Parathyroid adenoma (tissue), 2 donors: ENCODE data around the gene PCBP3.

Source experiments
- H2AFZ ChIP-seq: fragments of 300-600 bp; sonication (generic); one replicate; pipeline ENCODE4 v1.7.0; 2017; ENCODE audit warnings: antibody characterized with exemption, mild to moderate bottlenecking
- H3K27ac ChIP-seq: fragments of 300-600 bp; sonication (generic); one replicate; pipeline ENCODE4 v1.7.0; 2017
- H3K27me3 ChIP-seq: fragments of 300-600 bp; sonication (generic); one replicate; pipeline ENCODE4 v1.7.0; 2017; ENCODE audit warnings: low read length; ENCODE audit not compliant: control insufficient read depth, insufficient read depth
- H3K36me3 ChIP-seq: fragments of 300-600 bp; sonication (generic); one replicate; pipeline ENCODE4 v1.7.0; 2017; ENCODE audit warnings: low read length; ENCODE audit not compliant: control insufficient read depth, insufficient read depth
- H3K4me1 ChIP-seq: fragments of 300-600 bp; sonication (generic); one replicate; pipeline ENCODE4 v1.7.0; 2017; ENCODE audit warnings: control low read depth
- H3K4me2 ChIP-seq: fragments of 300-600 bp; sonication (generic); one replicate; pipeline ENCODE4 v1.7.0; 2017; ENCODE audit warnings: low read length
- H3K4me3 ChIP-seq: fragments of 300-600 bp; sonication (generic); one replicate; pipeline ENCODE4 v1.7.0; 2017; ENCODE audit warnings: low read depth, low read length
- H3K79me2 ChIP-seq: fragments of 300-600 bp; sonication (generic); one replicate; pipeline ENCODE4 v1.7.0; 2017; ENCODE audit warnings: control low read depth
- H3K9ac ChIP-seq: fragments of 300-600 bp; sonication (generic); one replicate; pipeline ENCODE4 v1.7.0; 2017; ENCODE audit warnings: mild to moderate bottlenecking
- H3K9me3 ChIP-seq: fragments of 300-600 bp; sonication (generic); one replicate; pipeline ENCODE4 v1.7.0; 2017; ENCODE audit warnings: low read length; ENCODE audit not compliant: control insufficient read depth
- TF ChIP-seq, protein P1 (sequence below): fragments of 300-600 bp; sonication (generic); IDR thresholded peaks from one replicate; pipeline ENCODE4 v1.7.0; 2017; ENCODE audit warnings: antibody characterized with exemption, mild to moderate bottlenecking
- donor health status: primary hyperparathyroidism.

PCBP3 gene

DNA sequence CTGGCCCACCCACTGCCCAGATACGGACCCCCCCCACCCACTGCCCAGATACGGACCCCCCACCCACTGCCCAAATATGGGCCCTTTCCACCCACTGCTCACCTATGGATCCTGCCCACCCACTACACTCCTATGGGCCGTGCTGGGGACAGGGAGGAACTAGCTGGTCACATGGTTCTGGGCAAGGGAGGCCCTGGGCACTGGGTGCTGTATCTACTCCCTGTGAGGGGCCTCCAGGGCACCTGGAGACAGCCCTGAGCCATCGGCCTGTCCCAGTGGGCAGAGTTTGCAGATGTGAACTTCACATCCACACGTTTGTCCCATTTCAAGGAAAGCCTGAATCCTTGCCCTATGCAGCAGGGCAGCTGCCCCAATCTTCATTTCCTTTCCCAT is 266.6 kb downstream of the PCBP3 start:
- no peaks in the 10 kb centered on the region for H3K79me2 ChIP-seq
- TF ChIP-seq, protein P1, sequence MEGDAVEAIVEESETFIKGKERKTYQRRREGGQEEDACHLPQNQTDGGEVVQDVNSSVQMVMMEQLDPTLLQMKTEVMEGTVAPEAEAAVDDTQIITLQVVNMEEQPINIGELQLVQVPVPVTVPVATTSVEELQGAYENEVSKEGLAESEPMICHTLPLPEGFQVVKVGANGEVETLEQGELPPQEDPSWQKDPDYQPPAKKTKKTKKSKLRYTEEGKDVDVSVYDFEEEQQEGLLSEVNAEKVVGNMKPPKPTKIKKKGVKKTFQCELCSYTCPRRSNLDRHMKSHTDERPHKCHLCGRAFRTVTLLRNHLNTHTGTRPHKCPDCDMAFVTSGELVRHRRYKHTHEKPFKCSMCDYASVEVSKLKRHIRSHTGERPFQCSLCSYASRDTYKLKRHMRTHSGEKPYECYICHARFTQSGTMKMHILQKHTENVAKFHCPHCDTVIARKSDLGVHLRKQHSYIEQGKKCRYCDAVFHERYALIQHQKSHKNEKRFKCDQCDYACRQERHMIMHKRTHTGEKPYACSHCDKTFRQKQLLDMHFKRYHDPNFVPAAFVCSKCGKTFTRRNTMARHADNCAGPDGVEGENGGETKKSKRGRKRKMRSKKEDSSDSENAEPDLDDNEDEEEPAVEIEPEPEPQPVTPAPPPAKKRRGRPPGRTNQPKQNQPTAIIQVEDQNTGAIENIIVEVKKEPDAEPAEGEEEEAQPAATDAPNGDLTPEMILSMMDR, result no peak
- H3K4me3 ChIP-seq, result no peak overlapping the region
- no peak overlapping the region for H2AFZ ChIP-seq
- no peak overlapping the region for H3K4me2 ChIP-seq
- no peaks in the 10 kb centered on the region for H3K36me3 ChIP-seq
- H3K27ac ChIP-seq, result no peak overlapping the region
- H3K9me3 ChIP-seq, result no peaks in the 10 kb centered on the region
- H3K27me3 ChIP-seq, result no peaks in the 10 kb centered on the region
- H3K4me1 ChIP-seq, result no peaks in the 10 kb centered on the region
- no peak overlapping the region for H3K9ac ChIP-seq

DNA sequence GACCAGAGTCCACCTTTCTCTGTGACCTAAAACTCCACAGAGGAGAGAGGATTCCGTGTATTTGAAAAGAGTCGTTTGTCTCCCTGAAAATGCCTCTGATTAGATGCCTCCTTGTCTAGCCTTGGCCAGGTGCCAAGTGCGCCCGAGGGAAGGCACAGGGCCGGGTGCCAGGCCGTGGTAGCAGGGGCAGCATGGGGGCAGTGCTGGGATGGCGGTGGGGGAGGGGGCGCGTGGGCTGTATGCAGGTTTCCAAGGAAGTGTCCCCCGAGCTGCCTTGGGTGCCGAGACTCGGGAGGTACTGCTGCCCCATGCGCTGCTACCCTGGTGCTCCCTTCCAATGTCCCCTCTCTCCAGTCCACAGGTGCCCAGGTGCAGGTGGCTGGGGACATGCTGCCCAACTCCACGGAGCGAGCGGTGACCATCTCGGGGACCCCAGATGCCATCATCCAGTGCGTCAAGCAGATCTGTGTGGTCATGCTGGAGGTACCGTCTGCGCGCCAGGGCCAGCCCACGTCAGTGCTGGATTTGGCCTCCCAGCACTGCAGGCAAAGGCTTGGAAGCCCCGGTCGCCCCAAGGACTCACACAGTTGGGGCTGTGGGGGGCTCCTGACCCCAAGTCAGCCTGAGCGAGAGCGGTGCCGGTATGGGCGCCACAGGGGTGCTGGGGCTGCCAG is 267.2 kb downstream of the PCBP3 start:
- no peak overlapping the region for H3K9ac ChIP-seq
- no peaks in the 10 kb centered on the region for H3K79me2 ChIP-seq
- no peaks in the 10 kb centered on the region for H3K27me3 ChIP-seq
- H2AFZ ChIP-seq, result no peak overlapping the region
- H3K27ac ChIP-seq, result no peak overlapping the region
- H3K4me3 ChIP-seq, result no peak overlapping the region
- TF ChIP-seq, protein P1, result no peak
- no peaks in the 10 kb centered on the region for H3K36me3 ChIP-seq
- H3K4me2 ChIP-seq, result no peak overlapping the region
- no peaks in the 10 kb centered on the region for H3K9me3 ChIP-seq
- no peaks in the 10 kb centered on the region for H3K4me1 ChIP-seq

DNA sequence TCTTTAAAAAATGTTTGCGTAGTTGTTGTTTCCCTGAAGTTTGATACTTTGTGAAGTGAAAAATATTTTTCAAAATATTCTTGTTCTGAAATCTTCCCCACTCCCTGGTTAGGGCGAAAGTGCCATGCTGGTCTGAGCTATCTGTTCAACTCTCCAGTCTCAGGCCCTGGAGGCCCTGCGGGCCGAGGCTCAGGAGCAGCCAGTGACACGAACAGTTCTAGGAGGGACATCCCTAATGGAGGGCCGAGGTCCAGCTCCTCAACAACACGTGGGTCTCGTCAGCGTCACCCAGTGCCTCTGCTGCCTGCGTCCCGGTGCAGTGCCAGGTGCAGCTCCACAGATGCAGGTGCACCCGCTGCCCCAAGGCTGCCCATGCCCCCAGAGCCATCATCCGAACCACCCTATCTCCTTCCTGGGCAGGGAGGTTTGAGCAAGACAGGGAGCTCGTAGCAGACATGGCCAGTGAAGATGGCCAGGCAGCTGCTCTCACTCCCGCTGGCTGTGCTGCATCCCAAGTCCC is 268.3 kb downstream of the PCBP3 start:
- Histone ChIP-seq H3K36me3 (no peaks in the 10 kb centered on the region), H3K27ac (no peak overlapping the region), H3K27me3 (no peaks in the 10 kb centered on the region), H3K9ac (no peak overlapping the region), H3K9me3 (no peaks in the 10 kb centered on the region), H3K4me2 (no peak overlapping the region), H3K79me2 (no peaks in the 10 kb centered on the region), H3K4me3 (no peak overlapping the region), H2AFZ (no peak overlapping the region), H3K4me1 (no peaks in the 10 kb centered on the region)
- TF ChIP-seq, protein P1, result no peak

DNA sequence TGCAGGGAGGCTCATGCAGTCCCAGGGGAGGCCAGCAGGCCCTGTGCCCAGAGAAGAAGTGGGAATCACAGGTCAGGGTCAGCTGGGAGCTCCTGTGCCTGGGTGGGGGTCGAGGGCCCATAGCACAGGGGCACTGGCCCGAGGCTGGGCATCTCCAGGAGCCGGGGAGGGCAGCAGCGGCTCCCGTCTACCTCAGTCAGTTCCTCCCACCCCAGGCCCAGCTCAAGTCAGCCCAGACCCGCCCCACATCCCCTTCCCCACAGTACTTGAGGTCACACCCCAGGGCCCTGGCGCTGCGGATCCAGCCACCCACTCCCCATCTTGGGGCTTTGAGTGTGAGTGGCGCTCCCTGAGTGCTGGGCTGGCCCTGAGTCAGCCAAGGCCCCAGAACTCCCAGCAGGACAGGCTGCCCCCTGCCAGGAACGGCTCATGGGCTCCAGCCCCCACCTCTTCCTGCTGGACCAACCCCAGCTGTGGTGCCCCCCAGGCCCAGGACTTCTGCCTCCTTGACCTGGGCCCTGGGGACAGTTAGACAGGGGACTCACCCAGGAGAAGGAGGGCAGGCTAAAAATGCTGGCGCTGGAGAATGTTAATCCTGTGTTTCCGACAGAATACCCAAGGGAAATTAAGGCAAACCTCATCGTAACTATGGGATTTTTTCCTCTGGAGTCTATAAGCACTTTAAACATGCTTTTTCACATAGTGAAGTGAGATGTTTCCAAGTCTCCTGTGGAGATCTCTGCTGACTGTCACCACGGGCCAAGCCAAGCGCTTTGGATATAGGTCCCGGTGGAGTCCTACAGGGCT is 269.3 kb downstream of the PCBP3 start:
- no peak overlapping the region for H3K27ac ChIP-seq
- no peak overlapping the region for H3K4me2 ChIP-seq
- no peaks in the 10 kb centered on the region for H3K9me3 ChIP-seq
- H3K9ac ChIP-seq, result no peak overlapping the region
- TF ChIP-seq, protein P1, result no peak
- H3K79me2 ChIP-seq, result no peaks in the 10 kb centered on the region
- no peaks in the 10 kb centered on the region for H3K36me3 ChIP-seq
- H3K4me3 ChIP-seq, result no peak overlapping the region
- H3K4me1 ChIP-seq, result no peaks in the 10 kb centered on the region
- H3K27me3 ChIP-seq, result no peaks in the 10 kb centered on the region
- no peak overlapping the region for H2AFZ ChIP-seq
